A549 (cell line): ENCODE results near the gene TTC12.

ENCODE experiments used
- CEBPB ChIP-seq, 2 experiments: fragments of >200 bp in 1 of 2; sonication (Bioruptor Twin) in 1 of 2; formaldehyde crosslinking in 1 of 2; IDR thresholded peaks; 2 replicates each; pipeline ENCODE4 v1.6.1; 2012 to 2016
- CTCF ChIP-seq: fragments of >200 bp; sonication (Bioruptor Twin); formaldehyde crosslinking; IDR thresholded peaks from 3 replicates; pipeline ENCODE4 v1.5.1; 2016
- ELK1 ChIP-seq: fragments of 150-350 bp; IDR thresholded peaks from 2 replicates; pipeline ENCODE4 v1.6.1; 2014; ENCODE audit warnings: low read depth, mild to moderate bottlenecking, low read length
- FOXS1 ChIP-seq: fragments of 250-450 bp; sonication (Bioruptor Pico); IDR thresholded peaks from 2 replicates; pipeline ENCODE4 v1.5.0; 2020; ENCODE audit warnings: mild to moderate bottlenecking, moderate library complexity
- JUNB ChIP-seq: fragments of >200 bp; sonication (Bioruptor Twin); formaldehyde crosslinking; IDR thresholded peaks from 2 replicates; pipeline ENCODE4 v1.6.1; 2016
- POLR2A ChIP-seq: IDR thresholded peaks from 2 replicates; pipeline ENCODE4 v1.6.1; 2012; ENCODE audit warnings: mild to moderate bottlenecking, low read length
- RCOR1 ChIP-seq: fragments of 150-350 bp; IDR thresholded peaks from 2 replicates; pipeline ENCODE4 v1.6.1; 2014; ENCODE audit warnings: antibody characterized with exemption, low read length, low read depth

GRCh38 chr11:113286009-113286408 lies 28.4 kb upstream of the TTC12 start:
- no peak for TF ChIP-seq CTCF
- TF ChIP-seq JUNB = no peak
- TF ChIP-seq ELK1 = no peak
- TF ChIP-seq FOXS1 (CRISPR knock-in tag) = no peak
- TF ChIP-seq RCOR1 = no peak
- no peak for TF ChIP-seq POLR2A
- no peak for TF ChIP-seq CEBPB (IDR thresholded peaks at IDR 0.05)
